HS-27A (cell line): Measurements from ENCODE around the gene MUC5B.
"Not testable (repeated sequence)": the region's sequence is repeated elsewhere in the genome, so short reads cannot be mapped to it uniquely, and the experiment has no call there.

ENCODE experiments used
- DNase-seq: peaks from one replicate; pipeline ENCODE4 v3.0.0-alpha.2; 2012; ENCODE audit warnings: low read depth, missing footprints

Gene MUC5B

DNA sequence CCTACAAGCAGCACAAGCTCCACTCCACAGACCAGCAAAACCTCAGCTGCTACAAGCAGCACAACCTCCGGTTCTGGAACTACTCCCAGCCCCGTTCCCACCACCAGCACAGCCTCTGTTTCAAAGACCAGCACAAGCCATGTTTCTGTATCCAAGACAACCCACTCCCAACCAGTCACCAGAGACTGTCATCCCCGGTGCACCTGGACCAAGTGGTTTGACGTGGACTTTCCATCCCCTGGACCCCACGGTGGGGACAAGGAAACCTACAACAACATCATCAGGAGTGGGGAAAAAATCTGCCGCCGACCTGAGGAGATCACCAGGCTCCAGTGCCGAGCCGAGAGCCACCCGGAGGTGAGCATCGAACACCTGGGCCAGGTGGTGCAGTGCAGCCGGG lies 33.0 kb upstream of the MUC5B start:
- DNase-seq: not testable (repeated sequence)

DNA sequence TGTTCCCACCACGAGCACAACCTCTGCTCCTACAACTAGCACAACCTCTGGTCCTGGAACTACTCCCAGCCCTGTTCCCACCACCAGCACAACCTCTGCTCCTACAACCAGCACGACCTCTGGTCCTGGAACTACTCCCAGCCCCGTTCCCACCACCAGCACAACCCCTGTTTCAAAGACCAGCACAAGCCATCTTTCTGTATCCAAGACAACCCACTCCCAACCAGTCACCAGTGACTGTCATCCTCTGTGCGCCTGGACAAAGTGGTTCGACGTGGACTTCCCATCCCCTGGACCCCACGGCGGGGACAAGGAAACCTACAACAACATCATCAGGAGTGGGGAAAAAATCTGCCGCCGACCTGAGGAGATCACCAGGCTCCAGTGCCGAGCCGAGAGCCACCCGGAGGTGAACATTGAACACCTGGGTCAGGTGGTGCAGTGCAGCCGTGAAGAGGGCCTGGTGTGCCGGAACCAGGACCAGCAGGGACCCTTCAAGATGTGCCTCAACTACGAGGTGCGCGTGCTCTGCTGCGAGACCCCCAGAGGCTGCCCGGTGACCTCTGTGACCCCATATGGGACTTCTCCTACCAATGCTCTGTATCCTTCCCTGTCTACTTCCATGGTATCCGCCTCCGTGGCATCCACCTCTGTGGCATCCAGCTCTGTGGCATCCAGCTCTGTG lies 30.9 kb upstream of the MUC5B start:
- not testable (repeated sequence) for DNase-seq

DNA sequence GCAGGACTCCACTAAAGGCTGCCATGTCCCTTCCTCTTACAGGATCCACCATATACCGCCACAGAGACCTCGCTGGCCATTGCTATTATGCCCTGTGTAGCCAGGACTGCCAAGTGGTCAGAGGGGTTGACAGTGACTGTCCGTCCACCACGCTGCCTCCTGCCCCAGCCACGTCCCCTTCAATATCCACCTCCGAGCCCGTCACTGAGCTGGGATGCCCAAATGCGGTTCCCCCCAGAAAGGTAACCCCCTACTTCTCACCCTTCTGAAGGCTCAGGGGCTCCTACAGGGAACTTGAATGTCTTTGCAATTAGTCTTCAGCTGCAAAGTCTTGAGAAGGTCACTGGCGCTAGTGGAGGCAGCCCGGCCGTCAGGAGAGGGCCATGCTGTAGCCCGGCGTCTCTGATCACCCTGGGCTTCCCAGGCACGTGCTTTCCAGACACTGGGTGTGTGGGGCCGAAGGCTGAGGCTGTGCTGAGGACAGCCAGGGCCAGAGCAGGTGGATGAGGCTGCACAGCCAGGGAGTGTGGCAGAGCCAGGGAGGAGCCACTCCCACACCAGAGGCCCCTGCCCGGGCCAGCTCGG lies 30.0 kb upstream of the MUC5B start:
- DNase-seq: no peak

DNA sequence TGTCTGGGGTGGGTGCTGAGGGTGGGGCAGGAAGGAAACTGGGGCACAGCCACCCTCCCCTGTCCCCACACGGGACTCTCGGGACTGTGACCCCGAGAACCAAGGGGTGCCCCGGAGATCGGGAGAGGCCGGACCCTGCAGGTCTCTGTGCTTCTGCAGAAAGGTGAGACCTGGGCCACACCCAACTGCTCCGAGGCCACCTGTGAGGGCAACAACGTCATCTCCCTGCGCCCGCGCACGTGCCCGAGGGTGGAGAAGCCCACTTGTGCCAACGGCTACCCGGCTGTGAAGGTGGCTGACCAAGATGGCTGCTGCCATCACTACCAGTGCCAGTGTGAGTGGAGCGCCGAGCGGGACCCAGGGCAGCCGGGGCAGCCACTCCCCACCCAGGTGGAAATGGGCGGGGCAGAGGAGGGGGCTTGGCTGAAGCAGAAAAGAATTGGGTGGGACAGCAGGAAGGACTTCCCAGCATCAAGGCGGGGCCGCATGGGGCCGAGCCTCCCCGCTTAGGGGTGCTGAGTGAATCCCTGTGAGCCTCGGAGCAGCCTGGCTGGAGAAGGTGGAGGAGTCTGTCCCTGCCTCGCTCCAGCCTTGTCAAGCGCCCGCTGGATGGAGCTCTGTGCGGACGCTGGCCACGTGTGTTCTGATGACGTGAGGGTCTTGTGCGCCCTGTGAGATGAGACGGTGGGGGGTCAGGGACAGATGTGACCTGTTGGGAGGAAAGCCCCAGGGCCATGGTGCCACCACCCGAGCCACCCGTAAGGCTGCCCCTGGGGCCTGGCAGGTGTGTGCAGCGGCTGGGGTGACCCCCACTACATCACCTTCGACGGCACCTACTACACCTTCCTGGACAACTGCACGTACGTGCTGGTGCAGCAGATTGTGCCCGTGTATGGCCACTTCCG lies 29.3 kb upstream of the MUC5B start:
- DNase-seq: no peak

DNA sequence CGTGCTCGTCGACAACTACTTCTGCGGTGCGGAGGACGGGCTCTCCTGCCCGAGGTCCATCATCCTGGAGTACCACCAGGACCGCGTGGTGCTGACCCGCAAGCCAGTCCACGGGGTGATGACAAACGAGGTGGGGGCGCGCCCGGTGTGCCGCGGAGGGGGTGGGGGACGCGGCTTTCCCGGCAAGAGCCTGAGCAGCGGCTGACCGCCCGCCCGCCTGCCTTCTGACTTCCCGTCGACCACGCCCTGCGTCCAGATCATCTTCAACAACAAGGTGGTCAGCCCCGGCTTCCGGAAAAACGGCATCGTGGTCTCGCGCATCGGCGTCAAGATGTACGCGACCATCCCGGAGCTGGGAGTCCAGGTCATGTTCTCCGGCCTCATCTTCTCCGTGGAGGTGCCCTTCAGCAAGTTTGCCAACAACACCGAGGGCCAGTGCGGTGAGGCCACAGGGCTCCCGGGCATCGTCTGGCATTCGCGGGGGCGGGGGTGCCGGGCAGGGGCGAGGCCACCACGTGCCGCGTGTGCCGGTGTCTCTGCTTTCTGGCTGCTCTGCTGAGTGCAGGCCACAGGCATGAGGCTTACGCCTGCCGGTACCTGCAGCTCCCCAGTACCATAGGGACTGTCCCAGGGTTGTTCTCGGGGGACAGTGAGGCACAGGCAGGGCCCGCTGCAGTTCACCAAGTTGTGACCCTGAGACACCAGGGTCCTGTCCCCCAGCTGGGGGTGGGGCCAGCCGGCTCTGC lies 28.5 kb upstream of the MUC5B start:
- no peak for DNase-seq

DNA sequence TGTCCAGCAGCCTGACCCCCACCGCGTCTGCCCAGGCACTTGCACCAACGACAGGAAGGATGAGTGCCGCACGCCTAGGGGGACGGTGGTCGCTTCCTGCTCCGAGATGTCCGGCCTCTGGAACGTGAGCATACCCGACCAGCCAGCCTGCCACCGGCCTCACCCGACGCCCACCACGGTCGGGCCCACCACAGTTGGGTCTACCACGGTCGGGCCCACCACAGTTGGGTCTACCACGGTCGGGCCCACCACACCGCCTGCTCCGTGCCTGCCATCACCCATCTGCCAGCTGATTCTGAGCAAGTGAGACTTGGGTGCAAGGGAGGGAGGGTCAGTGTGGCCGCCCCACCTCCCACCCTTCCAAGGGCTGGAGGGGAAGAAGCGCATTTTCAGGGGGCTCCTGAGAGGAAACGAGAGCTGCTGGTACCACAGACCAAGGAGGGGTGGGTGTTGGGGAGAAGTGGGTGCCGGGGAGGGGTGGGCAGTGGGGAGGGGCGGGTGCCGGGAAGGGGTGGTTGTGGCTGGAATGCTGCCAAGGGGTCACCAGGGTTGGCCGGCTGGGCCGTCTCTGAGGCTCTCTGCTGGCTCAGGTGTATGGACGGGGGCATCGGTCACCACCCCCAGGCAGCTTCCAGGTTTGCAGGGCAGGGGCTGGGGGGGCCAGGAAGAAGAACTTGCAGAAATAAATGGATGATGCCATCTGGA lies 27.7 kb upstream of the MUC5B start:
- no peak for DNase-seq

DNA sequence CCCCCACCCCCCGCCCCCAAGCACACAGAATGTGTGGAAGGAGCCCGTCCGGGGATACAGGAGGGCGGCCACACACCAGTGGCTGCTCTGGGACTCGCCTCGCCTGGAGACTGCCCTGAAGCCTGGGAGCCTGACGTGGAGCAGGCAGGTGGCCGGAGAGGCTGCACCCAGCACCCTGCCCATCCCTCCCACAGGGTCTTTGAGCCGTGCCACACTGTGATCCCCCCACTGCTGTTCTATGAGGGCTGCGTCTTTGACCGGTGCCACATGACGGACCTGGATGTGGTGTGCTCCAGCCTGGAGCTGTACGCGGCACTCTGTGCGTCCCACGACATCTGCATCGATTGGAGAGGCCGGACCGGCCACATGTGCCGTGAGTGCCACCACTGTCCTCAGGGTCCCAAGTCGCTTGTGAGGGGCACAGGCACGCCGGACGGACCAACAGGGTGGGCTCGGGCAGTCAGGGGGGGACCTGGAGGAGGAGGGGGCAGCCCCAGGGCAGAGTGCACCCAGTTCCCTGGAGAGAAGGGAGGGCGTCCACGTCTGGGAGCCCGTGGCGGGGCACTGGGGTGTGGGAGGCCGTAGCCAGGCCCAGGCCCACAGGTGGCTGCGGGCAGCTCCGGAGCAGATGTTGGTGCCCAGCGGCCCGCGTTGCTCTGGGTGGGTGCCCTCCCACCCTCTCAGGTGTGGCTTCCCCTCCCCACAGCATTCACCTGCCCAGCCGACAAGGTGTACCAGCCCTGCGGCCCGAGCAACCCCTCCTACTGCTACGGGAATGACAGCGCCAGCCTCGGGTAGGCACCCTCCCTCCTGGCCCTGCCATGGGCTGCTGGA lies 27.0 kb upstream of the MUC5B start:
- DNase-seq: no peak

DNA sequence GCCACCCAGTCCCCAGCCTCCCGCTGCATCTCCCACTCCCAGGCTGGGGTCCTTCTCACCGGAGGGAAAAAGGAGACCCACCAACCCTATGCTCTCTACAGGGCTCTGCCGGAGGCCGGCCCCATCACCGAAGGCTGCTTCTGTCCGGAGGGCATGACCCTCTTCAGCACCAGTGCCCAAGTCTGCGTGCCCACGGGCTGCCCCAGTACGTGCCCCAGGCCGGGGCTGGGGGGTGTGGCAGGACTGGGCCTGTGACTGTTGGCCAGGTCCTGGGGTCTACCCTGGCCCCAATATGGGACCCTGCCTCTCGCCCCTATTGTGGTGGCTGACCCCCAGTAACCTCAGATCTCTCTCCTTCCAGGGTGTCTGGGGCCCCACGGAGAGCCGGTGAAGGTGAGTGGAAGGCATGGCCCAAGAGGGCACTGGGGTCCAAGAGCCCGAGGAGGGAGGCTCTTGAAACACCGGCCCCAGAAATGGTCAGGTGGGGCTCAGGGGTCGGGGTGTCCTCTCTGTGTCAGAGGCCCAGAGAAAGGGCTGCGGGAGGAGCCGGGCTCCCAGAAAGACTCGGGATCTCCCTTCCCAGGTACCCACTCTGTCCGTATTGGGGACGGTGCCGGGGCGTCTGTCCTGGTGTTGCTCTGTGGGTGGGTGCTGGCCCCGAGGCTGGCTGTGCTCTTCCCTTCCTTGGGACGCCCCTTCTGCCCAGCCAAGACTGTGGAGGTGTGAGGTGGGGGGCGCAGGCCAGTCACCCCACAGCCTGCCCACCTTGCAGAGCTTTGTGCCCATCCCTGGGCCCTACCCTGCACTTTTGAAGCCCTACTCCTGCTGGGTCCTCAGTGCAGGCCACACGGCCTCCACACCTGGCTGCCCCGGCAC lies 26.1 kb upstream of the MUC5B start:
- DNase-seq: no peak

DNA sequence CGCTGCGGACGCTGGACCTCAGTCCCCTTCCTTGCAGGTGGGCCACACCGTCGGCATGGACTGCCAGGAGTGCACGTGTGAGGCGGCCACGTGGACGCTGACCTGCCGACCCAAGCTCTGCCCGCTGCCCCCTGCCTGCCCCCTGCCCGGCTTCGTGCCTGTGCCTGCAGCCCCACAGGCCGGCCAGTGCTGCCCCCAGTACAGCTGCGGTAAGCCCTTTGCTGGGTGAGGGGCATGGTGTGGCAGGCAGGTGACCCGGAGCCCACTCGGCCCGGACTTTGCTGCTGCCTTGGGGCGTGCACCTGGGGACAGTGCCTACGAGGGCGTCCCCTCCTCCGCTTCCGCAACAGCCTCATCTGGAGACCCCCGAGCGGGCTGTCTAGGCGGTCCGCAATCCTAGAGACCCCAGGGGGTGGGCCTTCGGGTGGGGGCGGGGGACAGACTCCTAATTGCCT lies 25.4 kb upstream of the MUC5B start:
- DNase-seq: no peak

DNA sequence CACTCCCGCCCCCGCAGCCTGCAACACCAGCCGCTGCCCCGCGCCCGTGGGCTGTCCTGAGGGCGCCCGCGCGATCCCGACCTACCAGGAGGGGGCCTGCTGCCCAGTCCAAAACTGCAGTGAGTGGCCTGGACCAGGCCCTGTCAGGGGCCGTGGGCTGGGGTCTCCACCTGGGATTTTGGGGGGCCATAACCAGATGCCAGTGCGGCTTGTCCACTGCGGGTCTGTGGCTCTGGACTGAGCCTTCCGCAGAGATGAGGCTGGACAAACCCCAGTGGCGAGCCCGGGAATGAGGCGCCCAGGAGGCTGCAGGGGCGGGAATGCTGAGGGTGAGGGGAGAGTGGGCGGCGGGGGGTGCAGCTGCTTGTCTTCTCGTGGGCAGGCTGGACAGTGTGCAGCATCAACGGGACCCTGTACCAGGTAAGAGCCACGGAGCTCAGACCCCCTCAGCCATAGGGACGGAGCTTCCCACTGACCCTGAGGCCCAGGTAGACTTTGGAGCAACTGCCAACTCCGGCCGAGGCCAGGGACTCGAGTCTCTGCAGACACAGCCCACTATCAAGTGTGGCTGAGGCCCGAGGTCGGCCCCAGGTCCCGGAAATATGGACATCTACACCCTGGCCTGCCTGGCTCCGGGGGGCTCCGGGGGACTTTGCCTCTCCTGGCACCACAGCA lies 24.8 kb upstream of the MUC5B start:
- no peak for DNase-seq

DNA sequence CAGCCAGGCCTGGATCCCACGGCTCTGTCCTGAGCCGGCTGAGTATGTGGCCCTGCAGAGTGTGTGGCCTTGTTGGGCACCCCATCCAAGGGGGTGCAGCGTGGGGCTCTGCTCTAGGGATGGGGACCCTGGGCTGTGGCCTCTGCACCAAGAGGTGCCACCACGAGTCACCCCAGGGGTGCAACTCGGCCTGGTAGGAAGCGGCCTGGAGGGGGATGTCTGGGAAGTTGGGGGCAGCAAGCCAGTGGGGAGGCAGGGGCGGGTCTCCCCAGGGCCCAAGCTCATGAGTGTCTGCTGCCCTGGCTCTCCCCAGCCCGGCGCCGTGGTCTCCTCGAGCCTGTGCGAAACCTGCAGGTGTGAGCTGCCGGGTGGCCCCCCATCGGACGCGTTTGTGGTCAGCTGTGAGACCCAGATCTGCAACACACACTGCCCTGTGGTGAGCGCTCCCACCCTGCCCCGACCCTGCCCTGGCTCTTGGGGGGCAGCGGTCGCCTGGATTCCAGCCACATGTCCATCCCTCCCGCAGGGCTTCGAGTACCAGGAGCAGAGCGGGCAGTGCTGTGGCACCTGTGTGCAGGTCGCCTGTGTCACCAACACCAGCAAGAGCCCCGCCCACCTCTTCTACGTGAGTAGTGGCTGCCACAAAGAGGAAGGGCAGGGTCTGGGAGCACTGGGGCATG lies 24.2 kb upstream of the MUC5B start:
- DNase-seq: no peak

DNA sequence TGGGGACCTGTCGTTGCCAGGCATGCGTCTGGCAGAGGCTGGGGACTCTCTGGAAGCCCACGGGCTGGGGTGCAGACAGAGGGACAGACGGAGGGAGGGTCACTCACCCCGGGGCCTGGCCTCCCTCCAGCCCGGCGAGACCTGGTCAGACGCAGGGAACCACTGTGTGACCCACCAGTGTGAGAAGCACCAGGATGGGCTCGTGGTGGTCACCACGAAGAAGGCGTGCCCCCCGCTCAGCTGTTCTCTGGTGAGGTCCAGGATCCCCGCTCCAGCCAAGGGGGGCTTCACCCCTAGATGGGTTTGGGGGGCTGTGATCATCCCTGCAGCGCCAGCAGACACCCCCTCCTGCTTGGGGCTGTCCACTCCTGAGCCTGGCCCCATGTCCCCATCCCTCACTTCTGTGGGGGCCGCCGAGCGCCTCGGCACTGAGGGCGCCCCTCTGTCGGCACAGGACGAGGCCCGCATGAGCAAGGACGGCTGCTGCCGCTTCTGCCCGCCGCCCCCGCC lies 23.6 kb upstream of the MUC5B start:
- DNase-seq: no peak

DNA sequence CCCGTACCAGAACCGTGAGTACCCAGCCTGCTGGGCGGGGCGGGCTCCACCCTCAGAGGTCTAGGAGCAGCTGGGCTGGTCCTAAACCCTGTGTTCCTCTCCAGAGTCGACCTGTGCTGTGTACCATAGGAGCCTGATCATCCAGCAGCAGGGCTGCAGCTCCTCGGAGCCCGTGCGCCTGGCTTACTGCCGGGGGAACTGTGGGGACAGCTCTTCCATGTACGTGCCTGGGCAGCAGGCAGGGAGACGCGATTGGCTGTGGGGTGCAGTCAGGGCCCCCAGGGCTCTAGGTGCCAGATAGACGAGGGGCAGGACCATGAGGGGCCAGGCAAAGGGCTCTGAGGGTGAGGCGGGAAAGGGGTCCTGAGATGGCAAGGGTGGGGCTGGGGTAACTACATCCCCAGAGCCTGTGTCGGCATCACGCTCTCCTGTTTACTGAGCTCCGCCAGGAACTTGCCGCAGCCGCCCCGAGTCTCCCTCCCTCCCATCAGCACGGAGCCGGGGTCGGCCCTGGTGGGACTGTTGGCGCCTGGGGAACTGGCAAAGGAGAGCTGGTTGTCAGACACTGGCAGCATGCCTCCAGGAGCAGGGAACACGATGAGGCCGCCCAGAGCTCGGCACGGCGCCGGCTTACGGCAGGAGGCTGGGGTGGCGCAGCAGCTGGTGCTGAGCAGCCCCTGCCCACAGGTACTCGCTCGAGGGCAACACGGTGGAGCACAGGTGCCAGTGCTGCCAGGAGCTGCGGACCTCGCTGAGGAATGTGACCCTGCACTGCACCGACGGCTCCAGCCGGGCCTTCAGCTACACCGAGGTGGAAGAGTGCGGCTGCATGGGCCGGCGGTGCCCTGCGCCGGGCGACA lies 22.9 kb upstream of the MUC5B start:
- DNase-seq: no peak

DNA sequence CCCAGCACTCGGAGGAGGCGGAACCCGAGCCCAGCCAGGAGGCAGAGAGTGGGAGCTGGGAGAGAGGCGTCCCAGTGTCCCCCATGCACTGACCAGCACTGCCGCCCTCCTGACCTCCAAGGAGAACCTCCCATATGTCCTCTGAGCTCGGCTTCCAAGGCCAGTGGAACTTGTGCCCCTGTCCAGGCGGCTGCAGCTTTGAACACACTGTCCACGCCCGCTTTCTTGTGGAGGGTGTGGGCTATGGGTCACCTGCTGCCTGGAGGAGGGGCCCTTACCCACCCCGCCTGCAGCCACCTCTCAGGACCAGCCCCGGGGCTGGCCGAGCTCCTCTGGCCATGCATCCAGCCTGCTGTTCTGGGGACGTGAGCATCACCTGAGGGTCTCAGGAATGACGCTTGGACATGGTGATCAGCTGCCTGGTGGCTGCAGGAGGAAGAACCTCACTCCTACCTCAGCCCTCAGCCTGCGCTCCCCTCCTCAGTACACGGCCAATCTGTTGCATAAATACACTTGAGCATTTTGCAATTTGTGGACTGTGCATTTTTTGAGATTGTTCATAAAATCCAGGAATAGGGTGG lies 22.2 kb upstream of the MUC5B start:
- DNase-seq: no peak

DNA sequence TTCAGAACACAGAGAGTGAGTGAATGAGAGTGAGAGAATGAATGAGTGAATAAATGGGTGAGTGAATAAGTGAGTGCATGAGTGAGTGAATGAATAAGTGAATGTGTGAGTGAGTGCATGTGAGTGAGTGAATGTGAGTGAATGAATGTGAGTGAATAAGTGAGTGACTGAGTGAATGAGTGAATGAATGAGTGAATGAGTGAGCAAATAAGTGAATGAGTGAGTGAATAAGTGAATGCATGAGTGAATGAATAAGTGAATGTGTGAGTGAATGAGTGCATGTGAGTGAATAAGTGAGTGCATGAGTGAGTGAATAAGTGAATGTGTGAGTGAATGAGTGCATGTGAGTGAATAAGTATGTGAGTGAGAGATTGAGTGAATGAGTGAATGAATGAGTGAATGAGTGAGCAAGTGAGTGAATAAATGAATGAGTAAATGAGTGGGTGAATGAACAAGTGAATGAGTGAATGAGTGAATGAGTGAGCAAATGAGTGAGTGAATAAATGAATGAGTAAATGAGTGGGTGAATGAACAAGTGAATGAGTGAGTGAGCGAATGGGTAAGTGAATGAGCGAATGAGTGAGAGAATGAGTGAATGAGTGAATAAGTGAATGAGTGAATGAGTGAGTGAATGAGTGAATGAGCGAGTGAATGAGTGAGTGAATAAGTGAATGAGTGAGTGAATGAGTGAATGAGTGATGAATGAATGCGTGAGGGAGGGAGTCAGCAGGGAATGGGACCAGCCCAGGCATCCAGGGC lies 21.3 kb upstream of the MUC5B start:
- DNase-seq: no peak

DNA sequence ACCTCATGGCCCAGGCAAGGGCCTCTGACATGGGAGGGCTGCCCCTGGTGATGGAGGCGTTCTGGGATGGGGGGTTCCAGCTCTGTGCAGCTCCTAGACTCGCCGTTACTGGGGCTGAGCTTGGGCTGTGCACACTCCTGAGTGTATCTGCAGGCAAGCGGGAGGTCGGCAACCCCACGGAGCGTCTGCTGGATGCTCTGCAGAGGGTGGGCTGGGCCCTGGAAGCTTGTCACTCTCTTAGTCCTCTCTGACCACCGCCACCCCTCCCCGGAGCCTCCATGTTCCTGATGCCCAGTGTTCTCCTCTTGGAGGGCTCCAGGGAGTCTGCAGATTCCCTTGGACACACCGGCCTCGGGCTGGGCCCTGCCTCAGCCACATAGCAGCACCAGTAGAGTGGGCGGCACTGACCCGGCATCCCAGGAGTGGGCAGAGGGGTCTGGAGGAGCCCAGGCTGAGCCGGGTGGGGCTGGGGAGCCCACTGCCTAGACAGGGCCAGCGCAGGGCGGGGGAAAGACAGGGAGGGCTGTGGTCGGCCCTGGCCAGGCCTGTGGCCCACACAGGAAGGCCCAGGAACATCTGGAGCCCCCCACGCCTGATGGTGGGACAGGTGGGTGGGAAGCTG lies 20.6 kb upstream of the MUC5B start:
- DNase-seq: no peak
